ENCODE measurements around the gene ISL1.

DNA sequence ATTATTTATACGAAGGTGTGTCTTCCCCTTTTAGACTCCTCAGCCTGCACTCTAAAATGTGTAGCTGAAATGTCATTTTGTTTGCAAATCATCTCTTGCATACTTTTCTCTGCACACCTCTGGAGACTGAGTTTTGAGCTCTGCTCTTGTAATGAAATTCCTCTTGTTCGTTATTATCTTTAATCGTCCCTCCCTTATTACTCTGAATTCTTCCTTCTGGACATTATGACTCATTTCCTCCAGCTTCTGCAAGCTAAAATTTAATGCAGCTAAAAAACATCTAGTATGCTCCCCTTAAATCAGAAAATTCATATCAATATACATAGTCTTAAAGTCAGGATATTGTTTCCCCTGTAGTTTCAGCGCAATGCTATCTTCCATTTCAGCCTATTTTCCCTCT, 13.5 kb downstream of the ISL1 start:
- no peak for TF ChIP-seq POLR2A (IDR thresholded peaks at IDR 0.05; ENCODE audit: borderline replicate concordance, extremely low read depth, insufficient read depth, insufficient read length)
- TF ChIP-seq, protein P1, sequence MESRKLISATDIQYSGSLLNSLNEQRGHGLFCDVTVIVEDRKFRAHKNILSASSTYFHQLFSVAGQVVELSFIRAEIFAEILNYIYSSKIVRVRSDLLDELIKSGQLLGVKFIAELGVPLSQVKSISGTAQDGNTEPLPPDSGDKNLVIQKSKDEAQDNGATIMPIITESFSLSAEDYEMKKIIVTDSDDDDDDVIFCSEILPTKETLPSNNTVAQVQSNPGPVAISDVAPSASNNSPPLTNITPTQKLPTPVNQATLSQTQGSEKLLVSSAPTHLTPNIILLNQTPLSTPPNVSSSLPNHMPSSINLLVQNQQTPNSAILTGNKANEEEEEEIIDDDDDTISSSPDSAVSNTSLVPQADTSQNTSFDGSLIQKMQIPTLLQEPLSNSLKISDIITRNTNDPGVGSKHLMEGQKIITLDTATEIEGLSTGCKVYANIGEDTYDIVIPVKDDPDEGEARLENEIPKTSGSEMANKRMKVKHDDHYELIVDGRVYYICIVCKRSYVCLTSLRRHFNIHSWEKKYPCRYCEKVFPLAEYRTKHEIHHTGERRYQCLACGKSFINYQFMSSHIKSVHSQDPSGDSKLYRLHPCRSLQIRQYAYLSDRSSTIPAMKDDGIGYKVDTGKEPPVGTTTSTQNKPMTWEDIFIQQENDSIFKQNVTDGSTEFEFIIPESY (IDR thresholded peaks at IDR 0.05; ENCODE audit: extremely low read depth, insufficient replicate concordance, low read length), result no peak

Measured in HCT116 (cell line).